OCI-LY3 (cell line): ENCODE measurements around the gene KCNJ18.
"Not testable (repeated sequence)": the region's sequence is repeated elsewhere in the genome, so short reads cannot be mapped to it uniquely, and the experiment has no call there.

ENCODE experiments used
- CTCF ChIP-seq: fragments of 200-600, 300-600 bp; sonication (generic); IDR thresholded peaks from 2 replicates; pipeline ENCODE4 v1.5.1; 2014; ENCODE audit warnings: antibody characterized with exemption, low read length, low read depth
- EZH2phosphoT487 ChIP-seq: fragments of 200-600 bp; shearing (Covaris generic); IDR thresholded peaks from 2 replicates; pipeline ENCODE4 v1.6.1; 2018; ENCODE audit warnings: antibody characterized with exemption, mixed run types, low read depth

DNA sequence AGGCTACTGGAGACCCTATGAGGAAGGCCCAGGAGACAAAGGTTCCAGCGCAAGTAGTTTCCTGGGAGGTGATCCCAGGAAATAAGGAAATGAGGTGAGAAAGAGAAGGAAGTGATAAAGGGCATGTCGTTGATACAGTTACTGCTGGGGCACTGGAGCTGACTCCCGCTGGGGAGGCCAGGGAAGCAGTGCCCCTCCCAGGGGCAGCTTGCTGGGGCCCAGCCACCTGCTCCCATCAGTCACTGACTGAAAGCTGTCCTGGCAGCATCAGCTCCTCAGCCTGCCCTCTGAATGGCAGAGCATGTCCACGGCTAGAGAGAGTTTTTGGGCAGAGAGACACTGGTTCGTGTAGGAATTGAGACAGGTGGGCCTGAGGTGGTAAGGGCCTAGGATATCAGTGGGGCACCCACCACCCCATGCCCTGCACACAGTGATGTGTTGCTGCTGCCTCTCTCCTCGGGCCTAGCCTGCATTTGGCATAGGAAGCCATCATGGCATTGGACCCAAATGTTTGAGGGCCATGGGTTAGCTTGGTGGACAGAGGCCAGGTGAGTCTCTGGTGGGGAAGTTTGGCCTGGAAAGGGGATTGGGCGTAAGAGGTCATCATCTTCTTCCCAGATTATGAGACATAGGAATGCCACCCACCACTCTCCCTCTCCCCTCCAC is 4.7 kb downstream of the KCNJ18 start:
- not testable (repeated sequence) for TF ChIP-seq CTCF, EZH2phosphoT487
